Trophoblast cell (in vitro differentiated cells and primary cell): ENCODE measurements around the gene PARVB.
"Not testable (repeated sequence)": the region's sequence is repeated elsewhere in the genome, so short reads cannot be mapped to it uniquely, and the experiment has no call there.

ENCODE experiments used
- DNase-seq, 2 donors: peaks; one replicate each; pipeline ENCODE4 v3.0.0-alpha.2; 2016
- H2AFZ ChIP-seq: 2 replicates; pipeline ENCODE4 v1.6.1; 2013; ENCODE audit warnings: low read length, moderate library complexity, mild to moderate bottlenecking; ENCODE audit not compliant: insufficient read depth, poor library complexity
- H2AK5ac ChIP-seq: 2 replicates; pipeline ENCODE4 v1.6.1; 2013; ENCODE audit warnings: mild to moderate bottlenecking, low read length
- H2BK120ac ChIP-seq: 2 replicates; pipeline ENCODE4 v1.6.1; 2013; ENCODE audit warnings: low read length, mild to moderate bottlenecking, moderate library complexity; ENCODE audit not compliant: insufficient read depth, poor library complexity
- H2BK12ac ChIP-seq: 2 replicates; pipeline ENCODE4 v1.6.1; 2013; ENCODE audit warnings: mild to moderate bottlenecking, low read length, moderate library complexity
- H2BK5ac ChIP-seq: 2 replicates; pipeline ENCODE4 v1.6.1; 2013; ENCODE audit warnings: low read length, low read depth, moderate library complexity, mild to moderate bottlenecking; ENCODE audit not compliant: poor library complexity
- H3K14ac ChIP-seq: 2 replicates; pipeline ENCODE4 v1.6.1; 2013; ENCODE audit warnings: mild to moderate bottlenecking, low read length
- H3K18ac ChIP-seq: 2 replicates; pipeline ENCODE4 v1.6.1; 2013; ENCODE audit warnings: mild to moderate bottlenecking, low read length
- H3K23ac ChIP-seq: 2 replicates; pipeline ENCODE4 v1.6.1; 2013; ENCODE audit warnings: low read length
- H3K27ac ChIP-seq: 2 replicates; pipeline ENCODE4 v1.5.1; 2013; ENCODE audit warnings: low read depth, mild to moderate bottlenecking, inconsistent platforms, low read length, moderate library complexity
- H3K27me3 ChIP-seq: 2 replicates; pipeline ENCODE4 v1.6.1; 2013; ENCODE audit warnings: inconsistent platforms, mild to moderate bottlenecking, low read length, moderate library complexity; ENCODE audit not compliant: insufficient read depth
- H3K36me3 ChIP-seq, 2 experiments: 1 replicate in 1 of 2; 2 replicates in 1 of 2; pipeline ENCODE4 v1.6.1; 2013; ENCODE audit warnings: low read length in 2 of 2, mild to moderate bottlenecking in 2 of 2, moderate library complexity in 1 of 2; ENCODE audit not compliant: insufficient read depth in 2 of 2, control insufficient read depth in 1 of 2
- H3K4ac ChIP-seq: 2 replicates; pipeline ENCODE4 v1.6.1; 2013; ENCODE audit warnings: low read depth, mild to moderate bottlenecking, low read length, moderate library complexity
- H3K4me1 ChIP-seq, 2 experiments: 1 replicate in 1 of 2; 2 replicates in 1 of 2; pipeline ENCODE4 v1.6.1; 2013; ENCODE audit warnings: low read length in 2 of 2, mild to moderate bottlenecking in 2 of 2, moderate library complexity in 1 of 2; ENCODE audit not compliant: insufficient read depth in 2 of 2, control insufficient read depth in 1 of 2
- H3K4me2 ChIP-seq: 2 replicates; pipeline ENCODE4 v1.6.1; 2013; ENCODE audit warnings: inconsistent platforms, mild to moderate bottlenecking, low read length, moderate library complexity
- H3K4me3 ChIP-seq: 2 replicates; pipeline ENCODE4 v1.5.1; 2013; ENCODE audit warnings: mild to moderate bottlenecking, low read depth, low read length, inconsistent platforms
- H3K79me1 ChIP-seq: one replicate; pipeline ENCODE4 v1.6.1; 2013; ENCODE audit warnings: low read length
- H3K79me2 ChIP-seq: 2 replicates; pipeline ENCODE4 v1.6.1; 2013; ENCODE audit warnings: low read length, mild to moderate bottlenecking; ENCODE audit not compliant: control insufficient read depth, insufficient read depth, poor library complexity
- H3K9ac ChIP-seq: 2 replicates; pipeline ENCODE4 v1.6.1; 2013; ENCODE audit warnings: mild to moderate bottlenecking, low read length
- H3K9me3 ChIP-seq: 2 replicates; pipeline ENCODE4 v1.6.1; 2013; ENCODE audit warnings: low read depth, mild to moderate bottlenecking, control low read depth, inconsistent platforms, low read length; ENCODE audit not compliant: insufficient read depth
- H4K12ac ChIP-seq: 2 replicates; pipeline ENCODE4 v1.6.1; 2013; ENCODE audit warnings: low read depth, mild to moderate bottlenecking, low read length, moderate library complexity
- H4K8ac ChIP-seq: 2 replicates; pipeline ENCODE4 v1.6.1; 2013; ENCODE audit warnings: low read depth, mild to moderate bottlenecking, low read length, moderate library complexity
- H4K91ac ChIP-seq: one replicate; pipeline ENCODE4 v1.6.1; 2013; ENCODE audit warnings: low read depth, mild to moderate bottlenecking, low read length, moderate library complexity
- WGBS: extraction: QIAGEN DNeasy Blood & Tissue Kit; methylation state at CpG from one replicate; pipeline ENCODE4 v1.1.7; 2013; ENCODE audit warnings: missing lambda C conversion rate; ENCODE audit not compliant: insufficient read length, insufficient coverage; ENCODE audit errors: extremely low coverage; 5-methylcytosine and 5-hydroxymethylcytosine counted together

Gene PARVB

DNA sequence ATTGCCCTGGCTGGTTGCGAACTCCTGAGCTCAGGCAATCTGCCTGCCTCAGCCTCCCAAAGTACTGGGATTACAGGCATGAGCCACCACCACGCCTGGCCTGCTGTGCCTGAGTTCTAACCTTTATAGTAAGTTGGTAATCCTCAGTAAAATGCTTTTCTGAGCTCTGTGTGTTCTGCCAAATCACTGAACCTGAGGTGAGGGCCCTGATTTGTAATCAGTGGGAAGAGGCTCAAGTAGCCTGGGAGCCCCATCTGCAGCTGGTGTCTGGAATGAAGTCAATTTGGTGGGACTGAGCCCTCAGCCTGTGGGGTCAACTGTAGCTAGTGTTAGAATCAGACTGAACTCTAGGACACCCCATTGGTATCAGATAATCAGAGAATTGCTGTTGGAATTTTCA, 84.0 kb downstream of the PARVB start:
- Histone ChIP-seq H3K23ac (no peak overlapping the region), H3K36me3 (no peaks in the 10 kb centered on the region), H3K18ac (no peak overlapping the region), H3K79me2 (no peaks in the 10 kb centered on the region), H2AK5ac (no peak overlapping the region), H2AFZ (no peak overlapping the region), H3K14ac (no peak overlapping the region), H3K4me1 (no peaks in the 10 kb centered on the region), H3K4me3 (no peak overlapping the region), H4K8ac (no peak overlapping the region), H2BK120ac (no peak overlapping the region), H3K9ac (no peak overlapping the region), H3K4me2 (no peak overlapping the region), H3K27ac (no peak overlapping the region), H4K12ac (no peak overlapping the region), H2BK12ac (no peak overlapping the region), H3K27me3 (no peaks in the 10 kb centered on the region), H2BK5ac (no peak overlapping the region), H3K79me1 (no peaks in the 10 kb centered on the region), H3K4ac (no peak overlapping the region), H4K91ac (no peak overlapping the region), H3K9me3 (peaks cover 8% of the 10 kb centered on the region)
- DNase-seq: no peak
- WGBS: no CpG with 5 or more reads among the region's 2 CpGs

DNA sequence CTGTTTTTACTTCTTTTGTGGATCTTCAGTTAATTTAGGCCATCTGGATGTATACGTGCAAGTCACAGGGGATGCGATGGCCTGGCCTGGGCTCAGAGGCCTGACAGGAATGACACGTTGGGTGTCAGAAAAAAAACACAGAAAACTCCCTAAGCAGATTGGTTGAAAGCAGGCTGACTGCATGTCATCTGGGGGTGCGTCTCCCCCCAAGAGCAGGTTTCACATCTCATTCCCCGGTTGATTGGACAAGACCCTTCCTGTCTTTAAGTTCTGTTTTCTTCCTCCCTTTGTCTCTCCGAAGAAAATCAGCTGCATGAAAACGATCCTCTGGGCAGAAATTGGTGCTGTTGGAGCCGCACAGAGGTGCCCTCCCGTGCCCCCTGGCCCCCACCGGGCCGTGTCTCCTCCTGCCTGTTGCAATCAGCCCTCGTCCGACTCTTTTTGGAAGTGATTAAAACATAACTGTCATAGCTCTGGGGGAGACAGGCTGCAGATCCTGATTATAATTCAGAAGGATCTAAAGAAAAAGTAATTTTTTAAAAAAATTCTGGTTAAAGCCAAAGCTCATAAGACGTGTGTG, 84.8 kb downstream of the PARVB start:
- H3K79me1 ChIP-seq: no peaks in the 10 kb centered on the region
- no peak overlapping the region for H3K4ac ChIP-seq
- H3K36me3 ChIP-seq: no peaks in the 10 kb centered on the region
- no peak overlapping the region for H4K8ac ChIP-seq
- DNase-seq: no peak
- H2AFZ ChIP-seq: no peak overlapping the region
- H3K18ac ChIP-seq: no peak overlapping the region
- no peak overlapping the region for H3K23ac ChIP-seq
- no peak overlapping the region for H2BK5ac ChIP-seq
- no peak overlapping the region for H2AK5ac ChIP-seq
- no peak overlapping the region for H3K4me3 ChIP-seq
- H3K27ac ChIP-seq: no peak overlapping the region
- no peak overlapping the region for H4K12ac ChIP-seq
- H2BK12ac ChIP-seq: no peak overlapping the region
- H3K4me2 ChIP-seq: no peak overlapping the region
- no peak overlapping the region for H2BK120ac ChIP-seq
- WGBS: no CpG with 5 or more reads among the region's 14 CpGs
- H3K4me1 ChIP-seq: no peaks in the 10 kb centered on the region
- H3K9me3 ChIP-seq: peaks cover 8% of the 10 kb centered on the region
- no peak overlapping the region for H3K14ac ChIP-seq
- no peaks in the 10 kb centered on the region for H3K27me3 ChIP-seq
- H4K91ac ChIP-seq: no peak overlapping the region
- H3K9ac ChIP-seq: no peak overlapping the region
- H3K79me2 ChIP-seq: no peaks in the 10 kb centered on the region

DNA sequence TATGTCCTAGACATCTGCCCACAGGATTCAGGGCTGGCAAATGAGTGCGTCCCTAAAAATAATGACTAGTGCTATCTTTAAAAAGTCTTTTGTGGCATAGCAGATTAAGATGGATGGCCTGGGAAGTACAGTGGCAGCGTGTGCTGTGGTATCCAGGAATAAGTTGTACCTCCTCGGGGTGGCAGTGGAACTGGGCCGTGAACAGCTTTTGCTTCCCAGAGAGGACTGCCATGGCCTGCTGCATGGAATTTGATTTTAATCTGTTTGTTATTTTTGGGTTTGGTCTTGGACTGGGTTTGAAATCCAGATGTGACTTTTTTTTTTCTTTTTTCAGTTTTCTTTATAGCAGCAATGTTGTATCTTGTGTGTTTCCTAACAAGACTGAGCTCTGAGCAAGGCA, 85.3 kb downstream of the PARVB start:
- no peak overlapping the region for H2AK5ac ChIP-seq

DNA sequence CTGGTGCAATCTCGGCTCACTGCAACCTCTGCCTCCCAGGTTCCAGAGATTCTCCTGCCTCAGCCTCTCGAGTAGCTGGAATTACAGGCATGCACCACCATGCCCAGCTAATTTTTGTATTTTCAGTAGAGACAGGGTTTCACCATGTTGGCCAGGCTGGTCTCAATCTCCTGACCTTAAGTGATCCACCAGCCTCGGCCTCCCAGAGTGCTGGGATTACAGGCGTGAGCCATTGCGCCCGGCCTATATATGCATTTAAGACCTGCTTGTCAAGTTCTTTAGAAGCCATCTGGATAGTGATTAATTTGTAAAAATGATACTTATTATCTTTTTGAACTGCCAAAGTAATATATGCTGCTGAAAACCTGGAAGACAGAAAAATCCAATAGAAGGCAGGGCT, 86.6 kb downstream of the PARVB start:
- not testable (repeated sequence) for H3K4me3 ChIP-seq, H4K8ac ChIP-seq, H3K79me2 ChIP-seq, H3K4me2 ChIP-seq, H3K23ac ChIP-seq, H2BK5ac ChIP-seq, H3K14ac ChIP-seq, H2BK12ac ChIP-seq, H3K18ac ChIP-seq, H4K91ac ChIP-seq, H3K9me3 ChIP-seq, H3K27me3 ChIP-seq, H3K9ac ChIP-seq, H3K4ac ChIP-seq, H2AFZ ChIP-seq, H4K12ac ChIP-seq, H3K27ac ChIP-seq, H2BK120ac ChIP-seq, H3K36me3 ChIP-seq, H2AK5ac ChIP-seq, H3K4me1 ChIP-seq, H3K79me1 ChIP-seq
- WGBS: no CpG with 5 or more reads among the region's 6 CpGs
- DNase-seq: peak; percentile 64 to 66

More for the DNA sequence above, 85.3 kb downstream of the PARVB start:
- Histone ChIP-seq H3K9ac (no peak overlapping the region), H3K23ac (no peak overlapping the region), H3K79me2 (no peaks in the 10 kb centered on the region), H3K9me3 (peaks cover 5% of the 10 kb centered on the region), H2AFZ (no peak overlapping the region), H3K36me3 (no peaks in the 10 kb centered on the region), H4K91ac (no peak overlapping the region), H3K79me1 (no peaks in the 10 kb centered on the region), H3K4me1 (no peaks in the 10 kb centered on the region), H4K12ac (no peak overlapping the region), H3K4me2 (no peak overlapping the region), H4K8ac (no peak overlapping the region), H2BK12ac (no peak overlapping the region), H3K27ac (no peak overlapping the region), H3K14ac (no peak overlapping the region), H3K27me3 (no peaks in the 10 kb centered on the region), H2BK5ac (no peak overlapping the region), H3K4ac (no peak overlapping the region), H3K4me3 (no peak overlapping the region), H2BK120ac (no peak overlapping the region), H3K18ac (no peak overlapping the region)
- DNase-seq: no peak
- WGBS: no CpG with 5 or more reads among the region's 4 CpGs
